ENCODE data around the gene FBXW12.

DNA sequence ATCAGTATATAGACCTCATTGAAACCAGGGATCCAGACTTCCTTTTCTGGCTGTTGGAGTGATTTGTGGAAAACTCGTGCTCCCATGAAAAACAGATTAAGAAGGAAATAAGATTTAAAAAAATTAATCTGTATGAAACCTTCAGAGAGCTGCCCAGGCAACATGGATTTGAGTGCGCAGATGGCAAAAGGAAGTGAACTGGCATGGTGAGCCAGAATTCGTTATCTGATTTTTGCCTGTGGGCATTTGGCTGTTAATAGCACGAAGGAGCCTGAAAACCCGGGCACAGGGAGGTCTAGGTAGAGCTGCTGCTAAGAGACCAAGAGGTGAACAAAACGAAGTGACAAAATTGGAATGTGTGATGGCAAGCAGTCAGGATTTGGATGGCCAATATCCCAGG, 19.5 kb upstream of the FBXW12 start:
- TF ChIP-seq POLR2A (IDR thresholded peaks at IDR 0.05) (no peak), EP300 (IDR thresholded peaks at IDR 0.05) (no peak)
- TF ChIP-seq, protein P1, sequence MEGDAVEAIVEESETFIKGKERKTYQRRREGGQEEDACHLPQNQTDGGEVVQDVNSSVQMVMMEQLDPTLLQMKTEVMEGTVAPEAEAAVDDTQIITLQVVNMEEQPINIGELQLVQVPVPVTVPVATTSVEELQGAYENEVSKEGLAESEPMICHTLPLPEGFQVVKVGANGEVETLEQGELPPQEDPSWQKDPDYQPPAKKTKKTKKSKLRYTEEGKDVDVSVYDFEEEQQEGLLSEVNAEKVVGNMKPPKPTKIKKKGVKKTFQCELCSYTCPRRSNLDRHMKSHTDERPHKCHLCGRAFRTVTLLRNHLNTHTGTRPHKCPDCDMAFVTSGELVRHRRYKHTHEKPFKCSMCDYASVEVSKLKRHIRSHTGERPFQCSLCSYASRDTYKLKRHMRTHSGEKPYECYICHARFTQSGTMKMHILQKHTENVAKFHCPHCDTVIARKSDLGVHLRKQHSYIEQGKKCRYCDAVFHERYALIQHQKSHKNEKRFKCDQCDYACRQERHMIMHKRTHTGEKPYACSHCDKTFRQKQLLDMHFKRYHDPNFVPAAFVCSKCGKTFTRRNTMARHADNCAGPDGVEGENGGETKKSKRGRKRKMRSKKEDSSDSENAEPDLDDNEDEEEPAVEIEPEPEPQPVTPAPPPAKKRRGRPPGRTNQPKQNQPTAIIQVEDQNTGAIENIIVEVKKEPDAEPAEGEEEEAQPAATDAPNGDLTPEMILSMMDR (IDR thresholded peaks at IDR 0.05) = no peak

Measured in ovary (tissue), 3 donors.